ENCODE measurements around the gene NR1I3.
"Not testable (repeated sequence)": the region's sequence is repeated elsewhere in the genome, so short reads cannot be mapped to it uniquely, and the experiment has no call there.

The NR1I3 gene, protein sequence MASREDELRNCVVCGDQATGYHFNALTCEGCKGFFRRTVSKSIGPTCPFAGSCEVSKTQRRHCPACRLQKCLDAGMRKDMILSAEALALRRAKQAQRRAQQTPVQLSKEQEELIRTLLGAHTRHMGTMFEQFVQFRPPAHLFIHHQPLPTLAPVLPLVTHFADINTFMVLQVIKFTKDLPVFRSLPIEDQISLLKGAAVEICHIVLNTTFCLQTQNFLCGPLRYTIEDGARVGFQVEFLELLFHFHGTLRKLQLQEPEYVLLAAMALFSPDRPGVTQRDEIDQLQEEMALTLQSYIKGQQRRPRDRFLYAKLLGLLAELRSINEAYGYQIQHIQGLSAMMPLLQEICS

DNA sequence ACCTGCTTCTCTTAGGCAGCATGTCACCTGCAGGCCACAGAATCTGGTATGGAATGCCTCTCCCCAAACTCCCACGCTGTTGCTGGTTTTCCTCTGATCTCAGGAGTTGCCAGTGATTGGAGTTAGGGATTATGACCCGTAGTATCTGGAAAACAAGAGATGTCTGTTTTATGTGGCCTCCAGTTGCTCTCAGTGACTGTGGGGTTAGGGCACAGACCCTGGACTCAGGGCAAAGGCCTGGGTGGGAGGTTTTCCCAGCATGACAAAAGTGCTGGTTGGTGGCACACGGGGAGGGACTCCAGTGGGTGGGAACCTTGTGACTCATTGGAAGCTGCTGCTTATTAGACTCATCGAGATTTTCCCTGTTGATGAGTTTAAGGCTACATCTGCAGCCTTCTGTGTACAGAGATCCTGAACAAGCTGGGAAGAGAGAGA is at the start of gene NR1I3:
Gene NR1I3, minus strand, starts transcription at position 165 of the 435 bp plus-strand sequence. CDS start 1,638 bp downstream, outside the sequence.
- in situ Hi-C loops (cut with MboI; ENCODE audit: low sequenced_read_pairs): no loop called here

DNA sequence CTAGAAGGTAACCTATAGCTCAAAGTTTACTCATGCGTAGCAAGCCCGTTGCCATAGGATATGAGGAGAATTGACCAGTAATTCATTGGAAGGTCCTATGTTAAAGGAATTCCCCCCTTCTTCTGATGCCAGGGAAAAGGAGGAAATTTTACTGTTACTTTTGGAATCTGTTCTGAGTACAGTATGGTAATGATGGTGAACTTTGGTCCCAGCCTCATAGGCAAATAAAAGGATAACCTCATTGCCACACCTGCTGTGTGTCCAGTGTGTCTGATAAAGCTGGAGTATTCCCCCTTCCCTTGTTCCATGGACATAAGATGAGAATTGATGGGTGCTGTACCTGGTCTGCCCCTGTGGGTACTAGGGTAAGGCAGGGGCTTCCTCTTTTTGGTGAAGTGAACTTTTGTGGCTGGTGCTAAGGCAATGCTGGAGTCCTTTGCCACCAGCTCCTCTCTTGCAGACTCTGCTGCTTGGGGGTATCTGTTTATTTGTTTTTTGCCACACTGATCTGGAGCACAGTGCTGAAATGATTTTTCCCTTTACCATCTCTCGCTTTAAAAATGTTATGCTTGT is 49.6 kb upstream of the NR1I3 start:
- in situ Hi-C loops (cut with MboI; ENCODE audit: low sequenced_read_pairs): no loop called here

DNA sequence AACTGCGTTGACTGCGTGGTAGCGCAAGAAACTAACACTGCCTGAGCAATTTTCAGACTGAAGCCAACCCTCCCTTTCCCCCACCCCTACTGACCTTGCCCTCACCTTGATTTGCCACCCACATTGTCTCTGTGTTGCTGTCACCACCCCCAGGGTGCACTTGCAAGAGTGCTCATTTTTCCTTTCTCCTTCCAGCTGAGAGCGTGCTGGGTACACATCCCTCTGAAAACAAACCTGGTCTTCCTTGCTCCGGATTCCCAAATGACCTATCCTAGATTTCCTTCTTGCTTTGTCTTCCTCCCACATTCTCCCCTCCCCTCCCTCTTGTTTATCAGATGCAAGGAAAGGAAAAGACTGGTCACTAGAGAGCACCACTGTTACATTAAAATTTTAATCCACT is 47.5 kb upstream of the NR1I3 start:
- in situ Hi-C loops (cut with MboI; ENCODE audit: low sequenced_read_pairs): no loop called here

DNA sequence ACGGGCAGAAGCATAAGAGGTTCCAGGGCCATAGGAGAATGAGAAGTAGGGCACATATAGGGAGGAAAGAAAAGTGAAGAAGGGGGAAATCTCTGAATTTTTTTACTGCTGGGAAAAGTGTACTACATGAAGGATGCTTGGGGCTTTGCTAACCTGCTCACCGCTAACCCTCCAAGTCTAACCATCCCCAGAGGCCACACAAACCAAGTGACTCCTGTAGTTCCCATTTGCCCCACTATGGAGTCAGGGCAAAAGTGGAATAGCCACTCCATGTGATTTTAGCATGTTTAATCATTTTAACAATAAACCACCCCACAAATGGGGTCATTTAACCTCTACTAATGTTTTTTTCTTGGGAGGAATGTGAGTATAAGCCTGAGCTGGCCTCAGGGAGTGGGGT is 47.1 kb upstream of the NR1I3 start:
- in situ Hi-C loops (cut with MboI; ENCODE audit: low sequenced_read_pairs): no loop called here

DNA sequence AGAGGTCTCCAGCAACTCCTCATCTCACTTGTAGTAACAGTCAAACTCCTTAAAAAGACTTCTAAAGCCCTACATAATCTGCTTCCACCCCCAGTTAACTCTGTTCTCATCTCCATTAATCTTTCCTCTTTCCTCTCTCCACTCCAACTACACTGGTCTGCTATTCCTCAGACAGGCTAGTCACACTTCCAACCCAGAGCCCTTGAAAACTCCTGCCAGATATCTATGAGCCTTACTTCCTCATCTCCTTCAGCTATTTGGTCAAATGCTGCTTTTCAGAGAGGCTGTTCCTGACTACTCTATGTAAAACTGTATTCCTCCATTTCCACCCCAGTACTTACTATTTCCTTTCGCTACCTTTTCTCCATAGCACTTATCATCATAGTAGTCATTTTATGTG is 45.0 kb upstream of the NR1I3 start:
- in situ Hi-C loops (cut with MboI; ENCODE audit: low sequenced_read_pairs): no loop called here

DNA sequence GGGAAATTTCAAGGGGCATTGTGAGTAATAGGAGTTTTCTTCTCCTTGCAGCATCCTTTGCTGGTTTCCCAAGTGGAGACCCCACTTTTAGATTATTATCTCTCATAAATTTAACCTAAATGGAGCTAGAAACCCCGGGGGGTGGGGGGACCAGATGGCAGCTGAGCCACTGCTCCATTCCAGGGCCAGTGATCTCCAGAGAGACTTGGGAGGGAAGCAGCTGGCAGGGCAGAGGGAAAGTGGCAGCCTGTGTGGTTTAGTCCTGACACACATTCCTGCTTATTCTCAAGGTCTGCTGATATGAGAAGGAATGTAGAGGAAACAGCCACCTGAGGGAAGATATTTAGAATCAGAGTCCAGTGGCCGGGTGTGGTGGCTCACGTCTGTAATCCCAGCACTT is 36.9 kb upstream of the NR1I3 start:
- in situ Hi-C loops (cut with MboI; ENCODE audit: low sequenced_read_pairs): no loop called here

DNA sequence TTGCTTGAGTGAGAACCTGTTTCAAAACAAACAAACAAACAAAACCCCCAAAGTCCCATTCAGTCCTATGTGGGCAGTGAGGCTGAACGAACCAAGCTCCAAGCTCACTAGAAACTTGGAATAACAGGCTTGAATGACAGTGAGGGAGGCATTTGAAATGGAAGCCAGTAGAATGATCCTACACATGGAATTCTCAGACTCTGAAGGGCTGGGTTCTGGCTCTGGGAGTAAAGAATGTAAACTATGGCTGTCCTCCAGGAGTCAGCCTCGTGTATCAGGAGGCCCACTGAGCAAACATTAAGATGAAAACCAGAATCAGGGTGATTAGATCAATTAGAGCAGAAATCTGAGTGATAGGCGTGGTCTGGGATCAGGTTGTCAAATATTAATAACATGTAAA is 35.4 kb upstream of the NR1I3 start:
- in situ Hi-C loops (cut with MboI; ENCODE audit: low sequenced_read_pairs): no loop called here

DNA sequence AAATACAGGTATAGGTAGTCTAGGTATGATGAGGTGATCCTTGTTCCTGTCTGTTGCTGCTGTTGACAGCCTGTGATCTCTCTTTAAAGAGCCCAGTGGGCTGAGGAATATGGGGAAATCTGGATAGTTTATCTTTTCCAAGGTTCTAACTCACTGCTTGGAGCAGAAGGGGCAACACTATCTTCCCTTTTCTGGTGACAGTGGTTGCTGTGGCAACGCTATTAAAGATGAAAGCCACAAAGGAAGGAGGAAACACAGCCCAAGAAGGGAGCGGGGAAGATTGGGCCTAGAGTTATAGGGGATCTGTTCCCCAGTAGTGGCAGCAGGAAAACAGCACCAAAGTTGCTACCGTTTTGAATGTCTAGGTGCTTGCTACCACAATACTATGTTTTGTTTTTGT is 29.3 kb upstream of the NR1I3 start:
- in situ Hi-C loops (cut with MboI; ENCODE audit: low sequenced_read_pairs): no loop called here

DNA sequence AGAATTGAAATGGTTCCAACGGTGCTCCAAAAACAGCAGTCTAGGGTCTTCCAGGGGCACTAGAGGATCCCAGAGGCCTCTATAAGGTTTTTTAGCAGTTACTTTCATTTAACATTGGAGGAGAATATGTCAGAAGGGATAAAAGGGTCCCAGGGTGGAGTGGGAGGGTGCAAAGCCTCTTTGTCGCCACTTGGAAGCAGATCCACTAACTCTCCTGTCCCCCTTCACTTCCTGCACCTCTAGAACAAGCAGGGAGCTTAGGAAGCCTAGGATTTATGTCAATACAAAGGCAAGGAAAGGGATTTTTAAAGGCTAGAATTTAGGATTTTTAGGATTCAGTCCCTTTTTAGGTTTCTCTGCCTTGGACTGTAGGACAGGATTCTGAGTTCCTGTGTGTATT is 28.8 kb upstream of the NR1I3 start:
- in situ Hi-C loops (cut with MboI; ENCODE audit: low sequenced_read_pairs): no loop called here

DNA sequence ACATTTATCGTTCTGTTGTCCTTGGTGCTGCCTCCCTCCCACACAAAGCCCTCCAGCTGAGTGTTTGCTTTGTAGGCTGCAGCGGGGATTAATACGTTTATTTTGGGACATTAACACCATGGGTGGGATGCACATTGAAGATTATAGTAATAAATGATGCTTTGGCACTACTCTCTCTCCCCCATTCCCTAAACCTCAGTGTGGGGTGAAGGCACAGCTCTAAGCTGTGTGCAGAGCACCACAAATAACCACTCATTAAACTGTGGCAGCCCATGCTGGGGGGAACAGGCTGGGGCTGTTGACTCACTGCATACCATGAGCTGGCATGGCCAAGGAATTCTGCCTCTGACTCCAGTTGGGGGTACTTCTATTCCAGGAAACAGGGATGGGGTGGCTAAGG is 28.2 kb upstream of the NR1I3 start:
- in situ Hi-C loops (cut with MboI; ENCODE audit: low sequenced_read_pairs): no loop called here

DNA sequence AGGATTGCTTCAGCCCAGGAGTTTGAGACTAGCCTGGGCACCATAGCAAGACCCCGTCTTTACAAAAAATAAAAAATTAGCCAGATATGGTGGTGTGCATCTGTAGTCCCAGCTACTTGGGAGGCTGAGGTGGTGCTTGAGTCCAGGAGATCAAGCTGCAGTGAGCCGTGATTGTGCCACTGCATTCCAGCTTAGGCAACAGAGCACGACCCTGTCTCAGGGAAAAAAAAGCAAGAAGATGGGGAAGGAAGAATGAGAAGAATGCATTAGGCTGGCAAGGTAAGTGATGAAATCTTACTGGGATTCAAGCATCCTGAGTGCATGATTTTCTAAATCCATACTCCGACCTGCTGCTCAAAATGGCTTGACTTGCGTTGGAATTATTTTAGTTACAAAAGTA is 27.3 kb upstream of the NR1I3 start:
- in situ Hi-C loops (cut with MboI; ENCODE audit: low sequenced_read_pairs): no loop called here

DNA sequence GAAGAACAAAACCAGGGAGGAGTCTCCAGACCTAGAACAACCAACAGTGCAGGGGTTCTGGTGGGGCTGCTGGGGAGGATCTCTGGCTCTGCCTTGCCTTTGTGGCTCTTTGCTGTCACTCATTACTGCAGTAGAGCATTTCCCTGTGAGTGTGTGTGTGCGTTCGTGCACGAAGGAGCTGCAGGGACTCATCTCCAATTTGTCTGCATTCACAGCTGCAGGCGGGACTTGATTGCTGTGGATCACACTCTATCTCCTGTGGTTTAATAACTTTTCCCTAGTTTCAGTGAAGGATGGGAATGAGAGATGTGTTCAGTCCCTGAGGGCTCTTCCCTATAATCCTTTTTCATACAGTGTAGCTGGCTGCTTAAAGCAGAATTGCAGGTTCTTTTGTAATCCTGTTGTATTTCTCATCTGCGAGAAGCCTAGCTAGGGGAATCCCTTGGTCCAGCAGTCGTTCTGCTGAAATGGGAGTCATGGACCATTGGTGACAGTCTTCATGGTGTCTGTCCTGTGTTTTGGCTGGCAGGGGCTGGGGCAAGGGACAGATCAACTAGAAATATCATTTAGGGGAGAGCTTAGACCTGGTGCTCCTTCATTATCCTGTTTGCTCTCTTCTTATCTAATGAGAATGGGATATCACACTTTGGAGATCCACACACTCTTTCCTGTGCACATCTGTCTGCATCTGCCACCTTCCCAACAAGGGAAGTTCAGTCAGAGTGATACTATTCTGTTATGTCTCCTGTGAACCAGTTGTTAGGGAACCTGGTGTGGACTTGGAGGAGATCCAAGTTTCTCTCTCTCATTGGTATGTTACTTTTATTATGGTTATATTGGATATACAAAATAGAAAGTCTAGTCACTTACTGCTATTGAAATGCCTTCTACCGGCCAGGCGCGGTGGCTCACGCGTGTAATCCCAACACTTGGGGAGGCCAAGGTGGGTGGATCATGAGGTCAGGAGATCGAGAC is 23.5 kb upstream of the NR1I3 start:
- in situ Hi-C loops (cut with MboI; ENCODE audit: low sequenced_read_pairs): no loop called here

DNA sequence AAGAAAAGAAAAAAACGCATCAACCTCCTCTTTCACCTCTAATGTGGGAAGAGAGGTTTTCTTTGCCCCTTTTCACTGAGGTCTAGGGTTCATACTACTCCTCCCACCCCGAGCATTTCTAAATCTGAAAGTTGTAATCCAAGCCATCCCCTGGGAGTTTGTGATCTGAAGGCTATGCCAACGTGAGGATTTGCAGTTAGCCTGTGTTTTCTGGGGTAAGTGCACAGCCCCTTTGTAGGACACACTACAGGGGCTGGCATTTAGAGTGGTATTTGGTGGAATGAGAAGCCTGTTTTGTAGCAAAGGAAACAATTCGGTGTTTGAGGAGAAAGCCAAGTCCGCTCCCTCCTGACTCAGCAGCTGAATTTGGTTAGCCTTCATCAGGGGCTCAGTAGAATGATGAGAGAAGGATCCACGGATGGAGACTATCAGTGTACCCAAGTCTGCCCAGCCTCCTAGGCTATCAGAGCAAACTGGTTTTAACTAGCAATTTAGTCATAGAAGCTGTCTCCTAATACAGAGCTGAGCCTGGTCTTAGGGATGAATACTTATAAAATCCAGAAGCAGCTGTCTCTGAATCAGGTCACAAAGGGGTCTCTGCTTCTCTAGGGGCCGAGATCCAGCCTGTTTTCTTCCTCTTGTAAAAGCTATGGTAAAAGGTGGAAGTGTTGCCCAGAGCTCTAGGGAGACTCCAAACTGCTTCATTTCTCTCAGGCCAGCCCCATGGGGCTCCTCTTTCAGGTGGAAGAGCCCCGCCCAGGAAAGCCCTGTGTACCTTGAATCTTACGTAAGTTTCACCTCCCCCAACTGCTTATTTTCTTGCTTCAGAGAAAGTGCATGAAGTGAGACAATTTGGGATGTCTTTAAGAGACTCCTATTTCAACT is 22.6 kb upstream of the NR1I3 start:
- in situ Hi-C loops (cut with MboI; ENCODE audit: low sequenced_read_pairs): no loop called here

DNA sequence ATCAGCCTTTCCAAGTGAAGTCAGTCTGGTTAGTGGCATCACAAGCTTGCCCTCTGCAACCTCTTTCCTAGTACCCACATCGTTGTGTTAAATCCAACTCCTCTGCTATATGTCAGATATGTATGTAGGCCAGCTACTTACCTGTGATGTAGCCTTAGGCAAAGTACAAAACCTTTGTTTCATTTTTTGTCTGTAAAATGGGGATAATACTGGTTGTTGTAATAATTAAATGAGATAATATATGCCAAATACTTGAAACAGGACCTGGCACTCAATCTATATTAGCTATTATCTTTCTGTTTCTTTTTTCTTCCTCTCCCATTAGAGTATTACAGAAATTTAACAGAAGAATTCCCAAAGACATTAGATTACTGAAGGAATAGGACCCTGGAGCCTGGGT is 21.8 kb upstream of the NR1I3 start:
- in situ Hi-C loops (cut with MboI; ENCODE audit: low sequenced_read_pairs): no loop called here

DNA sequence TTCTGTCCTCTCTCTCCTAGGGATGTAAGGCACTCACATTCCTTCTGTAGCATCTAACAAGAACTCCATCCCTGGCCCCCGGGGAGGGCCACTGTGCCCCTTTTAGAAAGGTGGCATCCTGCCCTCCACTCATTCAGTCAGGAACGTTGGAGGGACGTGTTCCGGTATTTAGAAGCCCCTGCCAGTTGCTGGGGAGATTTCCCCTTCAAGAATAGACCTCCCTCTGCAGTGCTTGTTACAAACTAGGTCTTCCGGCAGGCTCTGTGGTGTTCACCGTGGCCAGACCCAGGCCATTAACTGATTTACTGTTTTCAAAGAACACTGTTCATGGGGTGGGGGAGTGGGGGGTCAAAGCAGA is 21.3 kb upstream of the NR1I3 start:
- in situ Hi-C loops (cut with MboI; ENCODE audit: low sequenced_read_pairs): no loop called here

DNA sequence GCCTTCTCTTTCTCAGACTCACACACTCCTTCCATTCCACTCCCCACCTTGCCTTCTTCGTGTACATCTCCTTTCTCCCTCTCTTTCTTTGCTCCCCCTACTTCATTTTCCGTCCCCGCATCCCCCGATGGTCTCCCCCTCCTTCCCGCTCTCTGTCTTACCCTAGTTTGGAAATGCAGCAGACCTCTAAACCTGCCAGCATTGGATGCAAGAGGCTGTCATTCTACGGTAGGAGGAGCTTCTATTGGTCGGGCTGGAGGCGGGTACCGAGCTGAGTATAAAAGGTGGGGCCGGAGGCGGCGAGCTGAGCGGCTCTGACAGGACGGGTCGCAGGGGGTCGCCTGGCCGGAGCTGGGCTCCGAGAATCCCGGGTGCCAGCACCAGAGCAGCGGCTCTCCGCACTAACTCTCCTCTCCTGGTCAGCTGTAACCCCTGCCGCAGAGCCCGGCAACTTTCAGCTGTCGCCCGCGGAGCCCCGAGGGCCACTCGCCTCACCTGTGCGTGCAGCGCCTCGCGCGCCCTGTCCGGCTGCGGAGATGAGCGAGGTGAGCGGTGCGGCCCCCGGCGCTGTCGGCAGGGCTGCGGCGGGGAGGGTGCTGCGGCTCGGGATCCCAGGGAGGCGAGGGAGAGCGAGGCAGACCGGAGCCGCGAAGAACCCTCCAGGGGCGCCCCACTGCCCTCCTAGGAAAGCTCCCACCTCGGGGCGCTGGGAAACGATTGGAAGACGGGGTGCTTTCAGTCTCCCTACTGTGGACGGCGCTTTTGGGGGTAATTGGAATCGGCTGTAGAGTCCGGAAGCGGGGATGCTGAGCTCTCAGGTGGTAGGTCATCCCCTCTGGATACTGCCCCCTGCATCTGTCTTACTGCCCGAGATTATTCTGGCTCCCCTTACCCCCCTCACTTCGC is 20.7 kb upstream of the NR1I3 start, which contains the start of gene PCP4L1:
Gene PCP4L1, plus strand, starts transcription at position 307 of the 906 bp plus-strand sequence. Its CDS starts 230 bp downstream, at position 537.
- in situ Hi-C loops (cut with MboI; ENCODE audit: low sequenced_read_pairs): no loop called here

DNA sequence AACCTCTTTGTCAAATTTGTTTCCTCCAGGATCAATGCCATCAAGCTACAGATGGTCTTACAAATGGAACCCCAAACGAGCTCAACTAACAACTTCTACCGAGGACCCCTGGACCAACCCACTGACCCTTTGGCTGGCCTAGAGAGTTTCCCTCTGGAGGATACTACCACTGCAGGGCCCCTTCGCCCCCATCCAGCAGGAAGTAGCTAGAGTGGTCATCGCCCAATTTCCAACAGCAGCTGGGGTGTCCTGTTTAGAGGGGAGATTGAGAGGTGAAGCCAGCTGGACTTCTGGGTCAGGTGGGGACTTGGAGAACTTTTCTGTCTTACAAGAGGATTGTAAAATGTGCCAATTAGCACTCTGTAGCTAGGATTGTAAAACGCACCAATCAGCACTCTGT is 19.1 kb upstream of the NR1I3 start:
- in situ Hi-C loops (cut with MboI; ENCODE audit: low sequenced_read_pairs): not testable (repeated sequence)

DNA sequence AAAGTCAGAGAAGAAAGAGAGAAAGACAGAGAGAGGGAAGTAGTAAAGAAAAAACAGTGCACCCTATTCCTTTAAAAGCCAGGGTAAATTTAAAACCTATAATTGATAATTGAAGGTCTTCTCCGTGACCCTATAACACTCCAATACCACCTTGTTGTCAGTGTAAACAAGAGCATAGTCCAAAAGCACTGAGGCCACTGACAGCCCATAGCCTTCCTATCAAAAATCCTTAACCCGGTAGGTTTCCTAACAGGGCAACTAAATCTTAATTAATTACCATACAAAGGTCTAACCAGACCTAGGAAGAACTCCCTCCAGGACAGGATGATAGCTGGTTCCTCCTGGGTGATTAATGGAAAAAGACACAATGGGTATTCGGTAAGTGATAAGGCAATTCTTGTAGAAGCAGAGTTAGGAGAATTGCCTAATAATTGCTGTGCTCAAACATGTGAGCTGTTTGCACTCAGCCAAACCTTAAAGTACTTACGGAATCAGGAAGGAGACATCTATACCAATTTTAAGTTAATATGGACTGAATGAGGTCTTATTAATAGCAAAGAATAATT is 18.0 kb upstream of the NR1I3 start:
- in situ Hi-C loops (cut with MboI; ENCODE audit: low sequenced_read_pairs): not testable (repeated sequence)

DNA sequence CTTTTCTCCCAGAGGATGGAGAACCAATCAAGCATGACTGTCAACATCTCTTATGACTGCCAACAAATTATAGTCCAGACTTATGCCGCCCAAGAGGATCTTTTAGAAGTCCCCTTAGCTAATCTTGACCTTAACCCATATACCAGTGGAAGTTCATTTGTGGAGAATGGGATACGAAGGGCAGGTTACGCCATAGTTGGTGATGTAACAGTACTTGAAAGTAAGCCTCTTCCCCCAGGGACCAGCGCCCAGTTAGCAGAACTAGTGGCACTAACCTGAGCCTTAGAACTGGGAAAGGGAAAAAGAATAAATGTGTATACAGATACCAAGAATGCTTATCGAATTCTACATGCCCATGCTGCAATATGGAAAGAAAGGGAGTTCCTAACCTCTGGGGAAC is 17.3 kb upstream of the NR1I3 start:
- in situ Hi-C loops (cut with MboI; ENCODE audit: low sequenced_read_pairs): not testable (repeated sequence)

Measured in HL-60/S4 (cell line).